ENCODE measurements around the gene TXNDC8.
"Not testable (repeated sequence)": the region's sequence is repeated elsewhere in the genome, so short reads cannot be mapped to it uniquely, and the experiment has no call there.

TXNDC8 gene

DNA sequence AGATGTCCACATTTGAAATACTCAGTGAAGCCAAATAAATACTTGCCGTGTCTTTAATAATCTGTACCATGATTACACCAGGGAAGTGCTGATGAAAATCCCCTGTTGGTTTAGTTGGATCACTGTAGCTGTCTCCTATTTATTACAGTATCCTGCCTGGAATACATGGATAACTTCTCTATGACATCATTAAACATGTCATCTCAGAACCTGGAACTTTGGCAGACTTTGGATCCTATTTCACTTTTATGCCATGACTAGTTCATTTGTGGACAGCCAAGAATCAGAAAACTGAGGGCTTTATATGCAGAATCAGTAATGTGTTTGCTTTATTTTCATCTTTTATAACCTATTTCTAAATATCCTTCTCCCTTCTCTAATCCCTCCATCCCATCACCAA is at the start of gene TXNDC8:
TXNDC8 (minus strand) TSS at position 137 of the 400 bp plus-strand sequence.
- DNase-seq (ENCODE audit: low read depth, low spot score): no peak

DNA sequence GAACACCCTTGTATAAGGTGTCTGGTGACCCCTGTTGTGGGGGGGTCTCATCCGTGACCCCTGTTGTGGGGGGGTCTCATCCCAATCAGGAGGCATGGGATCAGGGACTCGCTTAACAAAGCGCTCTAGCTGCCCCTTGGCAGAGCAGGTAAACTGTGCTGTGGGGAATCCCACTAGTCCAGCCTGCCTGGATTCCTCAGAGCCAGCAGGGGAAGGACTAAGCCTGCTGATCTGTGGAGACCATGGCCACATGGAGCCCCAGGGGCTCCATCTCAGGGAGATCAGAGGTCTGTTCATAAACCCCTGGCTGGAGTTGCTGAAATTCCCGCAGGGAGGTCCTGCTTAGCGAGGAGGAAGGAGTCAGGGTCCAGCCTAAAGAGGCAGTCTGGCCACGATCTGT is 45.8 kb upstream of the TXNDC8 start:
- DNase-seq (ENCODE audit: low read depth, low spot score): no peak

DNA sequence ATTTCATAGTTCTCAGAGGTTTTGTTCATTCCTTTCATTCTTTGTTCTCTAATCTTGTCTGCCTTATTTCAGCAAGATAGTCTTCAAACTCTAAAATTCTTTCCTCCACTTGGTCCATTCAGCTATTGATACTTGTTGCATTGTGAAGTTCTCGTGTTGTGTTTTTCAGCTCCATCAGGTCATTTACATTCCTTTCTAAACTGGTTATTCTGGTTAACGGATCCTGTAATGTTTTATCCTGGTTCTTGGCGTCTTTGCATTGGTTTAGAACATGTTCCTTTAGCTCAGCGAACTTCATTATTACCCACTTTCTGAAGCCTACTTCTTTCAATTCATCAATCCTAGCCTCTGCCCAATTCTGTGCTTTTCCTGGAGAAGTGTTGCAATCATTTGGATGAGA is 45.1 kb upstream of the TXNDC8 start:
- no peak for DNase-seq (ENCODE audit: low read depth, low spot score)

DNA sequence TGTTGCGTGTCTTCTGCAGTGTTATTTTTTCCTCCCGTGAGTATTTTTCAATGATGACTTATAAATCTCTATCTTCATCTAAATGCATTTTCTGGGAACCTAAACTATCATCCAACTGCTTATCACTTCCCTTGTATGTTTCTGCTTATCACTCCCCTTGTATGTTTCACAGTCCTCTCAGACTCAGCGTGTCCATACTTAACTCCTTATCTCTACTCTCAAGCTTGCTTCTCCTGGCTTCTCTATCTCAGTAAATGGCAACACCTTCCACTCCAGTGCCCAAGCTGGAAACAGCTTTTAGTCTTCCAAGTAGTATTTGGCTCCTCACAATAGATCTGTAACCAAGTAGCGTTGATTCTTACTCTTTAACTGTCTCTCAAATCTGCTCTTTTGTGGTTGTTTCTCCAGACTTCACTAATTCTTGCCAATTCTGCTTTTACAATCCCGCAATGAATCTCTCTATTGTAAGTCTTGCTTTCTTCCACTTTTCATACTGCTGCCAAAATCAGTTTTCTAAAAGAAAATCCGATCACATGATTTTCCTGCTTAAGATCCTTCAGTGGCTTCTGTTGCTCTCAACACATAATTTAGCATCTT is 33.8 kb upstream of the TXNDC8 start:
- DNase-seq (ENCODE audit: low read depth, low spot score): no peak

DNA sequence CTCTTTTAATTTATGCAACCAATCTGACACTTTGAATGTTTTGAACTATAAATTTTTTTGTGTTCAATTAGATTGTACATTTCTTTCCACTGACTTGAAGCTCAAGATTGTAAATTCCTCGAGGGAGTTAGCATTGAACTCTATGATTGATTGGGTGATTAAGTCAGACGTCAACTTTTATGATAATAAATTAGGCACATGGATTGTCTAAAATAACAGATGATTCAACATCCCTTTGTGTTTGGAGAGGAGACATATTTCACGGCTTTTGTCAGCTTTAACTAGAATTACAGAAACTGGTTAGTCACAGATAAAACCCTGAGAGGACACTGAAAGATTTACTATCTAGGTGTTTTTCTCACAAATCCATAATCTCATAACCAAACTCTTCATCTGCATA is 32.7 kb upstream of the TXNDC8 start:
- no peak for DNase-seq (ENCODE audit: low read depth, low spot score)

DNA sequence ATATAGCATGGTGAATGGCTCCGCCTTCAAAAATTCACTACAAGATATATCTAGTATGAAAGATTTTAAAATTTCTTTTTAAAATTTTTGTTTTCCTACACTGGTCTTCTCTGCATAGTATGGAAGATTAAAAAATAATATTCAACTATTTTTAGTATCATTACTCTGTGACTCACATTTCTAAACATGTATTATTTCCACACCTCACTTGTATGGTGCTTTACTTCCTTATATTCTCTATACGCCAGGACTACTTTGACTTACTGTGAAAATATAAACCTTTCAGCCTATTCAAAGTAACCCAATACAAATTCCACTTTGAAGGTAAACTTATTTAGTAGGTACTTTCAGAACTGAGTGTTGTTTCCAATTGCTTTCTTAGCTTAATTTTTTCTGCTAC is 26.8 kb upstream of the TXNDC8 start:
- DNase-seq (ENCODE audit: low read depth, low spot score): no peak

DNA sequence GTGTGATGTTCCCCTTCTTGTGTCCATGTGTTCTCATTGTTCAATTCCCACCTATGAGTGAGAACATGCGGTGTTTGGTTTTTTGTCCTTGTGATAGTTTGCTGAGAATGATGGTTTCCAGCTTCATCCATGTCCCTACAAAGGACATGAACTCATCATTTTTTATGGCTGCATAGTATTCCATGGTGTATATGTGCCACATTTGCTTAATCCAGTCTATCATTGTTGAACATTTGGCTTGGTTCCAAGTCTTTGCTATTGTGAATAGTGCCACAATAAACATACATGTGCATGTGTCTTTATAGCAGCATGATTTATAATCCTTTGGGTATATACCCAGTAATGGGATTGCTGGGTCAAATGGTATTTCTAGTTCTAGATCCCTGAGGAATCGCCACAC is 21.3 kb upstream of the TXNDC8 start:
- DNase-seq (ENCODE audit: low read depth, low spot score): not testable (repeated sequence)

DNA sequence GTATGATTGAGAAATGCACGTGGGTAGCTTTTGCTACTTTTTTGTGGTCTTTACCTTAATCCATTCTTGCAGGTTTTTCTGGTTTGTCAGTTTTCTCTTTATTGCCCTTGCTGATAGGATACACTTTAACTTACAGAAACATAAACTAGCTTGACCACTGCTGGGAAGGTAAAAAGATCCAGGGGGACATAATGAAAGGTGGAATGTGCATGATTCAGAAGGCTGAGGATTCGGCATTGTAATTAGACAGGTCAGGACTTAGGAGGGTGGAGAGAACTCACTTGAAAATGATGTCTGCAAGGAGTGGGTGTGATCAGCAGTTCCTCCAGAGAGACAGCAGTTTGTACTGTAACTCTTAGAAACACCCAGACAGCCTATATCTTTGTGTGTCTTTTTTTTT is 19.8 kb upstream of the TXNDC8 start:
- no peak for DNase-seq (ENCODE audit: low read depth, low spot score)

DNA sequence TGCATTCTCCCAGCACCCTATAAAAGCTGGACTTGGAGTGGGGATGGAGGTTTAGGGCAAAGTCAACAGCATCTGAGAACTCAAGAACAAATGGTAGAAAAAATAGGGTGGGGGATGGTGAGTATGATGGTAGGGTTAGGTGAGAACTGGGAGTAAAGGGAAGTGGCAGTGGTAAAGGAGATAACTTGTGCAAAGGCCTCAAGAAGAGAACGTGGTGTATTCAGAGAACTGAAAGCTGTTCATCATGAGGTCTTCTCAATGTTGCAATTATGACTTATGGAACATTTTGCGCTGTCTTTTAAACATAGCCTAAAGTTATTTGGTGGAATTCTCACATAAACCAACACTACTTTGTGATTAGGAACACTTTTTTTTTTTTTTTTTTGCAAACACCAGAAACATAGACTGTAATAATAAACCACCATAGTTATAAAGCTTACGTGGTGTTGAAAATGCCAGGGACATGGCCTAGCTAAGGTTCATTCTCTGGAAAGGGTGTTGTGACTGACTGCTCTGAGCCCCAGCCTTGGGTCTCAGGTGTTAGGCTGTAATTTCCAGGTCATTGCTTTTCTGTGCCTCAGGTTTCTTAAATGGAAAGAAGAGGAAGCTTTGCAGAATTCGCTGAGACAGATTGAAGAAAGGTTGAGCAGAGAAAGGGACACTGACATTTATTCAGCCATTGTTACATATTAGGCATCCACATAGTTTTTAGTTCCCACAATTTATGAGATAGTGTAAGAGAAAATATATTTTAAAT is 19.2 kb upstream of the TXNDC8 start:
- no peak for DNase-seq (ENCODE audit: low read depth, low spot score)

DNA sequence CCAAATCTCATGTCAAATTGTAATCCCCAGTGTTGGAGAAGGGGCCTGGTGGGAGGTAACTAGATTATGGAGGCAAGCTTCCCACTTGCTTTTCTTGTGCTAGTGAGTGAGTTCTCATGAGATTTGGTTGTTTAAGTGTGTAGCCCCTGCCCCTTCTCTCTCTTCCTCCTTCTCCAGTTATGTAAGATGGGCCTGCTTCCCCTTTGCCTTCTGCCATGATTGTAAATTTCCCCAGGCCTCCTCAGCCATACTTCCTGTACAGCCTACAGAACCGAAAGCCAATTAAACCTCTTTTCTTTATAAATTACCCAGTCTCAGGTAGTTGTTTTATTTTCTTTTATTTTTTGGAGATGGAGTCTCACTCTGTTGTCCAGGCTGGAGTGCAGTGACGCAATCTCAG is 18.2 kb upstream of the TXNDC8 start:
- no peak for DNase-seq (ENCODE audit: low read depth, low spot score)

DNA sequence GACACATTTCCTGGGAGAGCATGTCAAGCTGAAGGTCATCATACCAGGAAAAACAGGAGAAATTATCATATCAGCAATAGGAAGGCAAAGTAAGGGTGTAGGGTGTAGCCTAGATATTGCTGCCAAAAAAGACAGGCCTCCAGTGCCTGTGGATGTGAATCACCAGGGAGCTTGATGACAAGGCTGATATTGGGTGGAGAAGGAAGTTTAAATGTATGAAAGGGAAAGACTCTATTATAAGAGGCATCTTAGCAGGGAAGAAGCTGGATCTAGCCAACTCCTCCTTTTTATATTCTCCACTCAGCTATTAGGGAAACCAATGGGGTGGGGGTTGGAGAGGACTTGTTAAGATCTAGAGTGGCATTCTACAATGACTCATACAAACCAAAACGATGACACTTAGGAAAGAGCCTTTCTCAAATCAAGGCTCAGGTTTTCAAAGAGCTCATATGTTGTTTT is 13.4 kb upstream of the TXNDC8 start:
- DNase-seq (ENCODE audit: low read depth, low spot score): no peak

DNA sequence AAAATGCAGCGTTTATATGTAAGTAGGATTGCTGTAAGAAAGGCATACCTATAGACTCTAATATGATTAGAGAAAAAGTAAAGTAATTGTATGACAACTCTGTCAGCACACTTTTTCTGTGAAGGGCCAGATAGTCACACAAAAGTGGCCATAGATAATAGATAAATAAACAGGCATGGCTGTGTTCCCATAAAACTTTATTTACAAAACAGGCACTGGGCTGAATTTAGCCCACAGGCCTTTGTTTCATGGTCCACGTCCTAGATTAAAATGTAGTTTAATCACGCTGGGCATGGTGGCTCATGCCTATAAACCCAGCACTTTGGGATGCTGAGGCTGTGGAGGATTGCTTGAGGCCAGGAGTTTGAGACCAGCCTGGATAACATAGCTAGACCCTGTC is 8.7 kb upstream of the TXNDC8 start:
- no peak for DNase-seq (ENCODE audit: low read depth, low spot score)

DNA sequence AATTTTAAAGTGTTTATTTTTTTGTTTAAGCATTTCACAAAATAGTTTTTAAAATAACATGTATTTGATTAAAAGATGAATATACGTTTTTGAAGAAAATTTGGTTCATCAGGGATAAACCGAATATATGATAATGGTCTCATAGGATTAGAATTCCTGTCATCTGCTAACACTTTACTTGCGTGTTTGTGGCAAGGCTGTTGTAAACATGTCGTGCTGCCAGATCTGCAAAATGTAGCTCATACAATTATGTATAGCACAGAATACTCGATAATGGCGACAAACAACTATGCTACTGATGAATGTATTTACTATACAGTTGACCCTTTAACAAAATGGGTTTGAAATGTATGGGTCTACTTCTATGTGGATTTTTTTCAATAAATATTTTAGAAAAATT is 7.2 kb upstream of the TXNDC8 start:
- DNase-seq (ENCODE audit: low read depth, low spot score): no peak

DNA sequence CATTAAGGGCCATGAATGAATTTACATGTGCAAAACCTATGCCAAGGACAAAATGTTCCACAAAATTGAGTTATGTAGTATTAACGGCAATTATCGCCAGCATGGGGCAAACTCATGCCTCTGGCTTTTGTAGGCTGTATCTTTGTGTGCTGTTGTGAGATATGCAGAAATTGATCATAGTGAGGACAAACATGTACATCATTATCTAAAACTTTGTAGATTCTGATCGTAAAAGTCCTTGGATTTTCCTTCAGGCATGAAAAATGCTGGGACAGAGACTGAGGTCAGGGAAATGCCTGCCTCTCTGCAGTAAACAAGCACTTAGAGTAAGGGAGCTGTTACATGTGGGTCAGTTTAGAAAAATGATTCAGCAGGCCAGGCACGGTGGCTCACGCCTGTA is 5.9 kb upstream of the TXNDC8 start:
- DNase-seq (ENCODE audit: low read depth, low spot score): no peak

DNA sequence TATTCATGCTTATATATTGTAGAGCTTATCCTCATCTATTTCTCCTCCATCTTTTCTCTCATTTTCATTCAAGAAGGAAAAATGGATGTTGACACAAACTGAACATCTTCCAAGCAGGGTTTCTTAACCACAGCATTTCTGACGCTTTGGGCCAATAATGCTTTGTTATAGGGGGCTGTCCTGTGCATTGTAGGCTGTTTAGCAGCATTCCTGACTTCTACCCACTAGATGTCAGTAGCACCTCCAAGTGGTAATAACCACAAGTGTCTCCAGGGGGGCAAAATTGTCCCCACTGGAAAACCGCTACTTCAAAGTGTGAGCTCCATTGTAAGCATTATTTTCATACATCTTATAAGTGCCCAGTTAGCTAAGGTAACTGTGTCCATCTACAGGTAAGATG is 2.6 kb upstream of the TXNDC8 start:
- DNase-seq (ENCODE audit: low read depth, low spot score): no peak

DNA sequence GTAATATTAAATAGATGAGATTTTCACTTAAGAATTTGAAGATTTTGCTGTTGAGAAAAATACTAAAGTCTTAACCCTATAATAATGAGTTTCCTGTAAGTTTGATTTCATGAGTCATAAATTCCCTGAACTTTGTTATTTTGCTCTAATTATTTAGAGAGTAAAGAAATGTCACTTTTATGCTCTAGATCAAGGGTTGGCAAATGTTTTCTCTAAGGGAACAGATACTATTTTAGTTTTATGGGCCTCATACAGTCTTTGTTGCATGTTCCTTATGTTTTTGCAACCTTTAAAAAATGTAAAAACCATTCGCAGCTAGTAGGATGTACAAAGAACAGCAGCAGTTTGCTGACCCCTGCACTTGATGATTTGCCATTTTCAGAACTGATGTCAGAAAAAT is 480 bp upstream of the TXNDC8 start:
- no peak for DNase-seq (ENCODE audit: low read depth, low spot score)

DNA sequence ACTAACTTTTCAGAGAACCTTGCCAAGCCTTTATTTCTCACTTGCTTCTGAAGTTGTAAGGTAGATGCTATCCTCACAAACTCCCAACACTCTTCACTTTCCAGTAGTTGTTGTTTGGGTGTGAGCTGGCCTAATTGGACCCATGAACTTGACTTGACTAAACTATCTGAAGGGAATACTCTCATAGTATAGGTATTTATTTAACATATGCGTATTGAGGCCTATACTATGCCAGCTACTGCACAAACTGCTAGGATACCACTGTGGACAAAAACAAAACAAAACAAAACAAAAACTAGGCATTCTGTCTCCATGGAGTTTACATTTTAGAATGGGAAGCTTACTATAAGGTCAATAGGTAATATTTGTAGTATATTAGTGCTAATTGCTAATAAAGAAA is 1.3 kb downstream of the TXNDC8 start:
- DNase-seq (ENCODE audit: low read depth, low spot score): no peak

DNA sequence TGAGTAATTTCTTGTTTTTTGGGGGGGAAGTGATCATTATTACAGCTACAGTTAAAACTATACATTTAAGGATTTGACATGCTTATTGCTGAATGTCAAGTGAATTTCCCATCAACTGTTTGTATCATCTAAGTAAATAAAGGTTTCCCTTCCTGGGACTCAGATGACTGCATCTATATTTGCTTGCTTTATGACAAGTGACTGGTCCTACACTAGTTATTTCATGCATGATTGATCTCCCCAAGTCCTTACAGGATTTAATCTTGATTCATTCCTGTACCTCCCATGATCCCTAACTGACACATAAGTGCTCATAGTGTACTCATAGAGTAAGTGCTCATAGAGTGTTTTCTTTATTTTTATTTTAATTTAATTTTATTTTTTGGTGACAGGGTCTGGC is 2.8 kb downstream of the TXNDC8 start:
- no peak for DNase-seq (ENCODE audit: low read depth, low spot score)

DNA sequence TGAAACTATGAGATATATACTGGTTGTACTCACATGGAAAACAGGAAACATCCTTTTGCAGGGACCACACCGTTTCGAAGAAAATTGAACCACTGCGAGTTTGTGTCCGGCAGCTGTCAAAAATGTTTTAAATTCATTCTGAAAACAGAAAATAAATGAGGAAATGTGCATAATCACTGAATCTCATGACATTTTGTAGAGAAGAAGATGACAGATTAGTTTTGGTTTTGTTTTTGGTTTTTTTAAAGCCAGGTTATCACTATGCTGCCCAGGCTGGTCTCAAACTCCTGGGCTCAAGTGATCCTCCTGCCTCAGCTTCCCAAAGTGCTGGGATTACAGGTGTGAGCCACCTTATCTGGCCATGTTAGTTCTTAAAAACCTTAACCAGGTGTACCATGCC is 3.5 kb downstream of the TXNDC8 start:
- no peak for DNase-seq (ENCODE audit: low read depth, low spot score)

DNA sequence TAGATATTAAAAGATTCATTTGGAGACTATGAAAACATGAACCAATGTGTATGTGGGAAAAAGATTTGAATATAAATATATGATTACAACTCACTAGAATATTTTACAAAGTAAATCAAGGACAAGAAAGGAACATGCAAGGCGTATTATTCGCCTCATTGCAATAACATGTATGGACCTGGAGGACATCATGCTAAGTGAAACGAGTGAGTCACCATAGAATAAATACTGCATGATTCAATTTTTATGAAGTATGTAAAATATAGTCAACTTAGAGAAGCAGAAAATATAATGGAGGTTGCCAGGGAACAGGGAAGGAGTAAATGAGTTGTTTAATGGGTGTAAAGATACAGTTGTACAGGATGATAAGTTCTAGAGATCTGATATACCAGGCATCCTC is 4.9 kb downstream of the TXNDC8 start:
- no peak for DNase-seq (ENCODE audit: low read depth, low spot score)

DNA sequence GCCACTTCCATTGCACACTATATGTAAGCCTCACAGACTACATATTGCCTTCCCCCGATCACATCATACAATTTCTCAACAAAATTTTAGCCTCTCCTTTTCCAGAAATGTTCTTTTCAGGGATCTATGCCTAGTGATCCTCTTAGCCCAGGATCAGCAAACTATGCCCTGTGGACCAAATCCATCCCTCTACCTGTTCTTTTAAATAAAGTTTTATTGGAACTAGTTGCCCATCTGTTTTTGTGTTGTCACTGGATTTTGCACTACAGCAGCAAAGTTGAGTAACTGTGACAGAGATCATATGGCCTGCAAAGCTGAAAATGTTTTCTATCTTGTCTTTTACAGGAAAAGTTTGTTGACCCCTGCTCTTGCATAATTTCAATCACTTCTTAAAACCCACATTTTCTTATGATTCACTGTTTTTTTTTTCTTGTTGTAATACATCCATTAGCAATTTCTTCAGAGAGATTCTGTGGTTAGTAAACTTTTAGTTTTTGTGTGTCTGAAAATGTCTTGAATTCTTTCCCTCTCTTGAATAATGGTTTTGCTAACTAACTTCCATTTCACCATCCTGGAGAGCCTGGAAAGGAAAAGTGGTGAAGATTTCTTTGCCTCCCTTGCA is 7.1 kb downstream of the TXNDC8 start:
- no peak for DNase-seq (ENCODE audit: low read depth, low spot score)

DNA sequence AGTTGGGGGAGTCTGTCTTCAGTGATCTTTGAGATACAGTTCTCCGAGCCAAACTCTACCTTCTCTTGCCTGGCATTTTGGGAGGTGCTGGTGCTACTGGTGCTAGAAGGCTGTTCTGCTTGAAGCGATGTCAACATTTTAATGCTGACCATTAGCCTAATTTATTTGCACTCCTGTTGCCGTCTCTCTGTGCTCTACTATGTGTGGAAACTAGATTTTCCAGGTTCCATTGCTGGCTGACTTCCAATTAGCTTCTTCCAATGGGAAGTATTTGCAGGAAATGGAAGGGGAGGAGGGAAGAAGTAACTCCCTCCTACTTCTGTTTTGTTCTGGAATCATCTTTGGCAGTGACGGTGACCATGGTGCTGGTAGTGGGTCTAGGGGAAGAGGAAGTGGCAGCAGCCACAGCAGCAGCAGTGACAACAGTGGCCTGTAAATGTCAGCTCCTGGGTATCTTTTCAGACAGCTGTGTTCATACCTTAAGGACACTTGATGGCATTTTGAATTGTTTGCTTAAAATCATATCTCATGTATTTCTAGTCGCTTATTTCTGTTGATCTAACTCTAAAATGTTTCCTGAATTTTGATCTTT is 7.9 kb downstream of the TXNDC8 start:
- DNase-seq (ENCODE audit: low read depth, low spot score): no peak

DNA sequence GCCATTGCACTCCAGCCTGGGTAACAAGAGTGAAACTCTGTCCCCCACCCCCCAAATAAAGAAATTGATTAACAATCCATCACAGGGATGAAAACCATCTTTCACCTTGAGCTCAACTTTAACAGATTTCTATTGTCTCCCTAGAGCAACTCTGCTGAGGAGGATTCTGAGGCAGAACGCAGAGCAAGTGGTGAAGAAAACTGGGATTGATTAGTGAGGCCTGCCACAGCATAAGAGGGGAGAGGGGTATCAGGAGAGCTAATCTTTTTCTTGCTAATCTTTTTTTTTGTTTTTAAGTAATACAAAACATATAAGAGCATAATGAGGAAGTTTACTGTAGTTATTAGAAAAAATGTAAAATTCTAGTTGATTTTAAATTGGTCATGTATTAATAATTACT is 8.9 kb downstream of the TXNDC8 start:
- no peak for DNase-seq (ENCODE audit: low read depth, low spot score)

Measured in activated naive CD8-positive, alpha-beta T cell treated with anti-CD3 and anti-CD28 coated beads, Interleukin-2, amount 50 U/mL, for 16 hours (primary cell).